ENCODE measurements around the gene LMBR1. TPM values are rescaled to one million over a fixed set of nuclear protein-coding genes. Genes with fewer than 3 reads are reported as not detected.

Gene LMBR1
- total and polyA plus RNA-seq, 2 donors (not counting 3 experiments of a cell fraction or from before 2014, with no cell fraction given) = 14.0 to 72.9 TPM

GRCh38 chr7:156656598-156656997 is 236.4 kb downstream of the LMBR1 start:
- Histone ChIP-seq H3K79me2 (ENCODE audit: control insufficient read depth, insufficient read depth, low read length) (no peaks in the 10 kb centered on the region), H3K9me3 (replicated peaks; ENCODE audit: control insufficient read depth, insufficient read depth, low read length) (no peaks in the 10 kb centered on the region), H3K27me3 (ENCODE audit: control insufficient read depth in 2 of 2, insufficient read depth in 2 of 2, low read length in 2 of 2) (no peaks in the 10 kb centered on the region), H3K4me3 (replicated peaks in 1 of 3; ENCODE audit: insufficient read depth in 1 of 3, low read depth in 1 of 3, low read length in 3 of 3) (no peak overlapping the region), H3K9ac (replicated peaks; ENCODE audit: extremely low read depth, insufficient read depth, low read length) (no peak overlapping the region), H3K36me3 (ENCODE audit: control insufficient read depth in 2 of 2, extremely low read depth in 1 of 2, insufficient read depth in 2 of 2, low read length in 2 of 2) (no peaks in the 10 kb centered on the region), H3K4me1 (ENCODE audit: control insufficient read depth, extremely low read depth, insufficient read depth, low read length) (no peaks in the 10 kb centered on the region), H4K20me1 (replicated peaks; ENCODE audit: control insufficient read depth, extremely low read depth, insufficient read depth, low read length) (no peaks in the 10 kb centered on the region), H3K9me1 (replicated peaks; ENCODE audit: control insufficient read depth, extremely low read depth, insufficient read depth, low read length) (no peaks in the 10 kb centered on the region), H2AFZ (ENCODE audit: low read depth, low read length) (no peak overlapping the region), H3K4me2 (ENCODE audit: insufficient read depth, low read length) (no peak overlapping the region), H3K27ac (ENCODE audit: insufficient read depth, low read depth, low read length) (no peak overlapping the region)
- no peak for TF ChIP-seq MAX (IDR thresholded peaks at IDR 0.05; ENCODE audit: insufficient read depth, insufficient read length)
- TF ChIP-seq FOS (IDR thresholded peaks at IDR 0.05; ENCODE audit: borderline replicate concordance, insufficient read depth, low read length) = no peak
- TF ChIP-seq MYC (IDR thresholded peaks at IDR 0.05; ENCODE audit: low read depth, low read length) = no peak
- no peak for TF ChIP-seq POLR2AphosphoS5 (IDR thresholded peaks at IDR 0.05; ENCODE audit: insufficient read depth, low read depth, low read length)
- TF ChIP-seq CTCF (IDR thresholded peaks at IDR 0.05; ENCODE audit: extremely low read depth in 1 of 2, insufficient read depth in 1 of 2, low read depth in 1 of 2, low read length in 2 of 2) = no peak
- no peak for TF ChIP-seq EZH2 (IDR thresholded peaks at IDR 0.05; ENCODE audit: borderline replicate concordance, low read depth, low read length, severe bottlenecking)
- no peak for TF ChIP-seq JUN (IDR thresholded peaks at IDR 0.05; ENCODE audit: borderline replicate concordance, insufficient read depth, insufficient read length, low read depth)
- no peak for TF ChIP-seq GATA2 (IDR thresholded peaks at IDR 0.05; ENCODE audit: insufficient read depth, insufficient read length, low read depth, low read length)
- no peak for TF ChIP-seq POLR2A (IDR thresholded peaks at IDR 0.05; ENCODE audit: low read depth, low read length)
- POLR2A ChIA-PET = no interaction called here
- no TSS peak for BruUV-seq (replicated peaks)
- no peak for FAIRE-seq
- DNase-seq (ENCODE audit: low read depth, low spot score) = no peak
- CTCF ChIA-PET = no interaction called here
- dilution Hi-C loops (cut with MboI; ENCODE audit: extremely low pct_ligation_motif_present, low sequenced_read_pairs) (no loop called here), intact Hi-C loops (cut with micrococcal nuclease) (no loop called here)

Data from endothelial cell of umbilical vein (primary cell).